HFFc6 (cell line): Measurements from ENCODE around the gene KIF12. TPM values are rescaled to one million over a fixed set of nuclear protein-coding genes. Genes with fewer than 3 reads are reported as not detected.

Source experiments
- DNase-seq: peaks from one replicate; pipeline ENCODE4 v3.0.0-alpha.2; 2018
- H3K27ac Mint-ChIP-seq: 2 replicates; pipeline ENCODE4 v1.8.0; 2020; ENCODE audit warnings: mild to moderate bottlenecking, mixed read lengths
- H3K27me3 Mint-ChIP-seq: 2 replicates; pipeline ENCODE4 v1.8.0; 2021; ENCODE audit warnings: mild to moderate bottlenecking, moderate library complexity, mixed read lengths; ENCODE audit not compliant: insufficient read depth
- H3K36me3 Mint-ChIP-seq: 2 replicates; pipeline ENCODE4 v1.8.0; 2021; ENCODE audit warnings: low read depth, mixed read lengths
- H3K4me1 Mint-ChIP-seq: 2 replicates; pipeline ENCODE4 v1.8.0; 2020; ENCODE audit warnings: low read depth, mixed read lengths
- H3K4me3 Mint-ChIP-seq: 2 replicates; pipeline ENCODE4 v1.8.0; 2020; ENCODE audit warnings: mild to moderate bottlenecking, moderate library complexity, mixed read lengths
- H3K9me3 Mint-ChIP-seq: 2 replicates; pipeline ENCODE4 v1.8.0; 2020; ENCODE audit warnings: mild to moderate bottlenecking, mixed read lengths
- CTCF ChIP-seq: fragments of 200-600 bp; sonication (generic); IDR thresholded peaks from 2 replicates; pipeline ENCODE4 v1.5.0; 2021; ENCODE audit warnings: antibody characterized with exemption, mild to moderate bottlenecking
- total RNA-seq, 6 experiments: library from RNA; stranded (reverse); fragmentation: NEBNext Ultra II Directional; extraction: Animal tissue kit (Norgen Biotek cat#: 25700); gene quantifications; 2 replicates in 1 of 6; 3 replicates in 5 of 6; pipeline ENCODE4 v1.2.3, GENCODE V29; 2021

KIF12 gene
- total RNA-seq, 6 experiments from 2014 or later: not detected

GRCh38 chr9:114117996-114118830 lies 19.1 kb upstream of the KIF12 start:
- H3K9me3 Mint-ChIP-seq: no peaks in the 10 kb centered on the region
- peaks cover 13% of the 10 kb centered on the region for H3K4me1 Mint-ChIP-seq
- no peaks in the 10 kb centered on the region for H3K36me3 Mint-ChIP-seq
- H3K27me3 Mint-ChIP-seq: peaks cover 27% of the 10 kb centered on the region
- no peak for DNase-seq
- no peak overlapping the region for H3K4me3 Mint-ChIP-seq
- no peak overlapping the region for H3K27ac Mint-ChIP-seq
- TF ChIP-seq CTCF: no peak

DNA sequence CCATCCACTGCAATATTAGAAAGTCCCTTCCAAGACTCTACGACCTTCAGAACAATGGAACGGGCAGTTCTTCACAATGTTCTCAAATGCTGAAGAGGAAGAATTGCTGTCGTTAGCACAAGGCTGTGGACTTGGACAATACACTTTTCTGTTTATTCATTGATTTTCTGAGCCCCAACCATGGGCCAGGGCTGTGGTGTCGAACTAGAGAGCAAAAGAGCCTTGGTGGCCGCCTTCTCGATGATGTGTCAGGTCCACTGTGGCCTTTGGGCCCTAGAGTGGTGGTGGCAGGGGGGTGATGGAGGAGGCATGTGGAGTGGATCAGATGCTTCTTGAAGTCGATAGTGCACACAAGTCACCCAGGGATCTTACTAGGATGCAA lies 18.5 kb upstream of the KIF12 start:
- H3K4me1 Mint-ChIP-seq: peaks cover 19% of the 10 kb centered on the region
- no peak for DNase-seq
- peaks cover 28% of the 10 kb centered on the region for H3K27me3 Mint-ChIP-seq
- H3K4me3 Mint-ChIP-seq: no peak overlapping the region
- H3K36me3 Mint-ChIP-seq: no peaks in the 10 kb centered on the region
- H3K27ac Mint-ChIP-seq: no peak overlapping the region
- no peaks in the 10 kb centered on the region for H3K9me3 Mint-ChIP-seq
- no peak for TF ChIP-seq CTCF

DNA sequence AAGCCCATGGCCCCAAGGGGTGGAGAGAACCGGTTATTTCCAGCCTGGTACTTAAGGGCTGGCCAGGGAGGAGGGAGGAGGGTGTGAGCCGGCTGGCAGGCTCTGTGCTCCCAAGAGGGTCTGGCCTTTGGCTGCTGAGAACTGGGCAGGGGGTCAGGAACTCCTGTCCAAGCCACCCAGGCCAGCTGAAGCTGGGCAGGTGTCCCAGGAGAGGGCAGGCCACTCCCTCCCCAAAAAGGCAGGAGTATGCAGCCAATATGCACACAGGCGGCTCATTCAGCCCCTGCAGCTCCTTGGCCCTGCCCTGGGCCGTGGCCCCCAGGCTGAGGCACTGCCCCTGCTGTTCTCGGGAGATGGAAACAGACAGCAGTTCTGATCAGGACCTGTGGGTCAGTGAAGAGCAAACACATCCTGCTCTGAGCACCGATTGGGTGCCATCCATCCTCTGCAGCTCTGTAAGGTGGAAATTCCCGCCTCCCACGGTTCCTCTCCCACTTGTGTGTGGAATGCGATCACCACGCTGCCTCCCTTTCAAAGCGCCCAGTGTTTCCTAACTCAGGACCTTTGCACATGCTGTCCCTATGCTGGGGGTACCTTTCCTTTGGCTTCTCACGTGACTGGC lies 17.1 kb upstream of the KIF12 start:
- no peaks in the 10 kb centered on the region for H3K9me3 Mint-ChIP-seq
- H3K4me3 Mint-ChIP-seq: no peak overlapping the region
- peaks cover 21% of the 10 kb centered on the region for H3K27me3 Mint-ChIP-seq
- peaks cover 27% of the 10 kb centered on the region for H3K4me1 Mint-ChIP-seq
- H3K36me3 Mint-ChIP-seq: no peaks in the 10 kb centered on the region
- TF ChIP-seq CTCF: no peak
- H3K27ac Mint-ChIP-seq: no peak overlapping the region
- no peak for DNase-seq

DNA sequence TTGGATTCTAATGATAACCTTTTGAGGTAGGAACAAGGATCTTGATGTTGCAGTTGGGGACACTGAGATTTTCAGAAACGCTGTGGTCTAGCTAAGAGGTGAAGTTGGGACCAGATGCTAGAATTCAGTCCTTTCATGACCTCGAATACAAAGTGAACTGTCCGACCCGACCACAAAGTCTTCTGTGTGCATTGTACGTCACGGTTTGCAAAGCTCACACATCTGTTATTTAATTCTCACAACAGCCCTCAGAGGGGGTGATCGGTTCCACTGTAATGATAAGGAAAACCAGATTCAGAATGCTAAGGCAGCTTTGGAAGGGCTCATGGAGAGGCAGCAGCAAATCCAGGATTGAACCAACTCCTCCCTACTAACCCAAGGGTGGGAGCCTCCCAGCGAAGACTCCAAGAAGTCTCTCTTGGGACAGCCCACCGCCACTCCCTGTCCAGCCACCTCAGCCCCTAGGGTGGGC lies 16.6 kb upstream of the KIF12 start:
- H3K27ac Mint-ChIP-seq: no peak overlapping the region
- no peaks in the 10 kb centered on the region for H3K36me3 Mint-ChIP-seq
- H3K4me1 Mint-ChIP-seq: peaks cover 32% of the 10 kb centered on the region
- peaks cover 19% of the 10 kb centered on the region for H3K27me3 Mint-ChIP-seq
- no peaks in the 10 kb centered on the region for H3K9me3 Mint-ChIP-seq
- no peak for DNase-seq
- no peak for TF ChIP-seq CTCF
- H3K4me3 Mint-ChIP-seq: no peak overlapping the region

DNA sequence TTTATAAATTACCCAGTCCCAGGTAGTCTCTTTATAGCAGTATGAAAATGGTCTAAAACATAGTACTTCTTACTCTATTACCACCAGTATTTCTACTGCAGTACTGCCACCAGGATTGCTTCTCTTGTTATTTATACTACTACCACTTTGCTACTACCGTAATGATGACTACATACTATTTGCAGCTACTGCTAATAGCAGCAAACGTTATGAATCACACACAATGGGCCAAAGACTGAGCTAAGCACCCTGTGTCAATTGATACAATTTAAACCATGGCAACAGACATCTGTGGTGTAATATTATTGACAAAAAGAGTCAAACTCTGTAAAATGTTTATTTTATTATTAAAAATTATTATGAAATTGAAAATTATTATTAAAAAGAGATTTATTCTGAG lies 15.3 kb upstream of the KIF12 start:
- peak; percentile 57 for DNase-seq
- TF ChIP-seq CTCF: no peak
- H3K4me1 Mint-ChIP-seq: peaks cover 46% of the 10 kb centered on the region
- H3K27me3 Mint-ChIP-seq: peaks cover 14% of the 10 kb centered on the region
- no peaks in the 10 kb centered on the region for H3K36me3 Mint-ChIP-seq
- no peak overlapping the region for H3K27ac Mint-ChIP-seq
- no peak overlapping the region for H3K4me3 Mint-ChIP-seq
- no peaks in the 10 kb centered on the region for H3K9me3 Mint-ChIP-seq
